ENCODE data around the gene PRKCH.

DNA sequence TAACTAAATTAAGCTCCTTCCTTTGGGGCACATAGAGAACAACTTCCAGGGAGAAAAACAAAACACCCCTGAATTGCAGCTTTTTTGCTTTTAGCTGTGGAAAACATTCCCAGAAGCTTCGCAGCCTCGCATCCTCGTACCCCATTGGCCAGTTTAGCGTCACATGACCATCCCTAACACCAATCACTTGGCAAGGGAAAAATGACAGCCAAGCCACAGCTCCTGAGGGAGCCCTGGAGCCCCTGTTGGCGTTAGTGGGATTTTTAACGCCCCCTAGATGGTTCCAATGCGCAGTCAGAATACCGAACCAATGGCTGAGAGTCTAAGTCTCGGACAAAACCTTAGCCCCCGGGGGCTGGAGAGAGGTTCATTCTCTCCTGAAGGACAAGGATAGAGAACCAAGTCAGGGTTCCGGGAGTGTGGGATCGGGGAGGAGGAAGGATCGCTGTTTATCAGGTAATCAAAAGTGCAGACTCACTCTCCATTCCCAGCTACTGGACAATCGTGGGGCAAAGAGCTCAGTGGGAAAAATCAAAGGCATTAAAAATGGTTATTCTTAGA is 238.3 kb downstream of the PRKCH start:
- TF ChIP-seq EZH2phosphoT487 (IDR thresholded peaks at IDR 0.05; ENCODE audit: borderline replicate concordance, low read depth, low read length), result no peak
- TF ChIP-seq CTCF (conservative IDR thresholded peaks at IDR 0.05; ENCODE audit: low read length), result no peak
